H1 (cell line): ENCODE results near the gene ARHGEF12. TPM values are rescaled to one million over a fixed set of nuclear protein-coding genes. Genes with fewer than 3 reads are reported as not detected.

Experiments
- BCL11A ChIP-seq, 2 experiments: IDR thresholded peaks; one replicate each; pipeline ENCODE4 v1.6.1; 2011; ENCODE audit warnings: low read depth in 2 of 2, low read length in 2 of 2, mild to moderate bottlenecking in 2 of 2
- CHD2 ChIP-seq: IDR thresholded peaks from 2 replicates; pipeline ENCODE4 v1.6.1; 2012; ENCODE audit warnings: low read length, improper control_type of control experiment
- JUND ChIP-seq: IDR thresholded peaks from 2 replicates; pipeline ENCODE4 v1.6.1; 2011; ENCODE audit warnings: mild to moderate bottlenecking, improper control_type of control experiment, low read length
- KDM4A ChIP-seq: IDR thresholded peaks from one replicate; pipeline ENCODE4 v1.7.1; 2012; ENCODE audit warnings: low read depth, mild to moderate bottlenecking, moderate library complexity, low read length, inconsistent platforms; ENCODE audit not compliant: severe bottlenecking
- NRF1 ChIP-seq: IDR thresholded peaks from 2 replicates; pipeline ENCODE4 v1.6.1; 2011; ENCODE audit warnings: mild to moderate bottlenecking, low read depth, low read length, improper control_type of control experiment
- ZNF274 ChIP-seq: IDR thresholded peaks from 2 replicates; pipeline ENCODE4 v1.7.0; 2012; ENCODE audit warnings: low read length, borderline replicate concordance; ENCODE audit errors: extremely low read depth
- polyA plus RNA-seq, 7 experiments: library from polyadenylated mRNA; depleted of rRNA in 3 of 7; stranded (reverse) in 5 of 7; unstranded in 2 of 7; fragments of >200 nt in 5 of 7; fragments of 200-250 nt in 2 of 7; gene quantifications; 1 replicate in 5 of 7; 2 replicates in 1 of 7; 4 replicates in 1 of 7; pipeline versions ENCODE4 v1.2.1 to v1.2.3, GENCODE V29; 2011 to 2013; ENCODE audit warnings: missing spikeins in 2 of 7, mixed read lengths in 2 of 7
- total RNA-seq: library from RNA; stranded (reverse); fragmentation: NEBNext Ultra II Directional; extraction: Animal tissue kit (Norgen Biotek cat#: 25700); gene quantifications from 2 replicates; pipeline ENCODE4 v1.2.1, GENCODE V29; 2021

ARHGEF12 gene
- total and polyA plus RNA-seq, 2 of the 8 experiments (the other 6 are each of a cell fraction or from before 2014, with no cell fraction given): 5.1 to 33.7 TPM

DNA sequence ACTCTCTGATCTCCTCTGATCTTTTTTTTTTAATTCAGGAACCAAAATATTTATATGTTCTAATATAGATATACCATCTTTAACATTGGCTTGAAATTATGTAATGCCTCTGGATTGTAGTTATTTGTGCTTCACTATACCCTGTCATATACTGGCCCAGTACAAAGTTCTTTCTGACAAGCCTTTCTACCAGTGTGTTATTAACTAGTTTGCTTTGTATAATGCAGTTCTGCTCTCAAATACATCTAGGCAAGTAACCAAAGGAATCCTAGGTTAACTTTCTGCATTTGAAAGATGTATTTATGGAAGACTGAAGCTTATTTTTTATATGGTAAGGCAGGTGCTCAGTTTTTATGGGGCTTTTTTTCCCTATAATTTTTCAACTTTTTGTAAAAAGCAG is 36.1 kb downstream of the ARHGEF12 start (continued):
- TF ChIP-seq ZNF274 (no peak), JUND (no peak), BCL11A (IDR thresholded peaks at IDR 0.05; ENCODE audit: low read depth in 2 of 2, low read length in 2 of 2) (no peak), CHD2 (no peak), NRF1 (no peak), KDM4A (no peak)
